ENCODE measurements around the gene ABCC8.

The ABCC8 gene

GRCh38 chr11:17476317-17477083, at the start of gene ABCC8:
ABCC8 (minus strand) TSS chr11:17476845; CDS start chr11:17476776, 69 bp downstream.
- no peak for DNase-seq

GRCh38 chr11:17526326-17526725, 49.7 kb upstream of the ABCC8 start:
- no peak for DNase-seq

GRCh38 chr11:17525570-17525969, 48.9 kb upstream of the ABCC8 start:
- no peak for DNase-seq

- DNase-seq = no peak
Measured at GRCh38 chr11:17524221-17524620, 47.6 kb upstream of the ABCC8 start.

- no peak for DNase-seq
Measured at GRCh38 chr11:17522655-17523054, 46.0 kb upstream of the ABCC8 start.

GRCh38 chr11:17521106-17521900, 44.7 kb upstream of the ABCC8 start:
- no peak for DNase-seq

GRCh38 chr11:17519061-17519885, 42.6 kb upstream of the ABCC8 start:
- DNase-seq = no peak

GRCh38 chr11:17518366-17518765, 41.7 kb upstream of the ABCC8 start:
- DNase-seq = no peak

- no peak for DNase-seq
Measured at GRCh38 chr11:17517186-17517585, 40.5 kb upstream of the ABCC8 start.

- no peak for DNase-seq
Measured at GRCh38 chr11:17516551-17517150, 40.0 kb upstream of the ABCC8 start.

- no peak for DNase-seq
Measured at GRCh38 chr11:17515443-17516176, 39.0 kb upstream of the ABCC8 start.

GRCh38 chr11:17514476-17514875, 37.8 kb upstream of the ABCC8 start:
- no peak for DNase-seq

- DNase-seq = no peak
Measured at GRCh38 chr11:17513853-17514252, 37.2 kb upstream of the ABCC8 start.

GRCh38 chr11:17512101-17512500, 35.5 kb upstream of the ABCC8 start:
- no peak for DNase-seq

- no peak for DNase-seq
Measured at GRCh38 chr11:17511571-17511970, 34.9 kb upstream of the ABCC8 start.

GRCh38 chr11:17510507-17511206, 34.0 kb upstream of the ABCC8 start:
- DNase-seq = no peak

GRCh38 chr11:17508791-17509190, 32.1 kb upstream of the ABCC8 start:
- DNase-seq = no peak

GRCh38 chr11:17508306-17508705, 31.7 kb upstream of the ABCC8 start:
- DNase-seq = no peak

- no peak for DNase-seq
Measured at GRCh38 chr11:17507773-17508172, 31.1 kb upstream of the ABCC8 start.

- DNase-seq = no peak
Measured at GRCh38 chr11:17506942-17507341, 30.3 kb upstream of the ABCC8 start.

GRCh38 chr11:17506314-17506713, 29.7 kb upstream of the ABCC8 start:
- DNase-seq = no peak

- DNase-seq = no peak
Measured at GRCh38 chr11:17505146-17505545, 28.5 kb upstream of the ABCC8 start.
